ENCODE measurements around the gene STK40. TPM values are rescaled to one million over a fixed set of nuclear protein-coding genes. Genes with fewer than 3 reads are reported as not detected.

Gene STK40, protein sequence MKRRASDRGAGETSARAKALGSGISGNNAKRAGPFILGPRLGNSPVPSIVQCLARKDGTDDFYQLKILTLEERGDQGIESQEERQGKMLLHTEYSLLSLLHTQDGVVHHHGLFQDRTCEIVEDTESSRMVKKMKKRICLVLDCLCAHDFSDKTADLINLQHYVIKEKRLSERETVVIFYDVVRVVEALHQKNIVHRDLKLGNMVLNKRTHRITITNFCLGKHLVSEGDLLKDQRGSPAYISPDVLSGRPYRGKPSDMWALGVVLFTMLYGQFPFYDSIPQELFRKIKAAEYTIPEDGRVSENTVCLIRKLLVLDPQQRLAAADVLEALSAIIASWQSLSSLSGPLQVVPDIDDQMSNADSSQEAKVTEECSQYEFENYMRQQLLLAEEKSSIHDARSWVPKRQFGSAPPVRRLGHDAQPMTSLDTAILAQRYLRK
- 100 to 1,000 TPM in 1 of 2 donors, 10 to 100 TPM in 1; 30.8 to 111 TPM for total RNA-seq

DNA sequence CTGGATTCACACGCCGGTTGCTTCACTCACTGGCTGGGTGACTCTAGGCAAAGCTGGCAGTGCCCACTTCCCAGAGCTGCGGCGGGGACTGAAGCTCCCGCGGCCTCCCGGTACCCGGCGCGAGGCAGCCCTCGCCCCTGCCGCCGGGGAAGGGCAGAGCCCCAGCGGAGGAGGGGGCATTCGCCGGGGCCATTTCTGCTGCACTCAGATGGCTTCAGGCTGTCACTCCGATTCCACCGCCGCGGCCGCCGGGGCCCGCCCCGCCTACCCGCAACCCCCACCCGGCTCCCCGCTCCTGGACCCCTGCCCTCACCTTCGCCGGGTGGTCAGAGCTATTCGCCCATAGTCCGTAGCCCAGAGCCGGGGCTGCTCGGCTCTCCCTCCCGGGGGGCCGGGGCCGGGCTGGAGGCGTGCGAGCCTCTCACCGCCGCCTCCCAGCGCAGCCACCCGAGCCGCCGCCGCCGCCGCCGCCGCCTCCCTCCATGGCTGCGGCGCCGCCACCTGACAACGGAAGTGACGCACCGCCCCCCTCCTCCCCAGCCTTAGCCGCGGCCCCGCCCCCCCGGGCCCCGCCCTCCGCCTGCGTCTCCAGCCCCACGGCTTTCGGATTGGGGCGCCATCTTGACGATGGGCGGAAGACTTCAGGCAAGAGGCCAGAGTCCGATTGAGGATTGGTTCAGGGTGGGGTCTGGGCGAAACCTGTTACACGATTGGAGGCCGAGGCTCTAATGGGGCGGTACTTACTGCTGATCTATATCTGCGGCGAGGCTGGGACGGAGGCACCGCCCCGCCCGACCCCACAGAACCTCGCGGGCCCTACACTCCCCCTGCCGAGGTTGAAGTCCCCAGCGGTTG lies at the start of gene STK40:
Gene STK40 (minus strand): TSS at position 515 of the 855 bp plus-strand sequence. CDS start 24,592 bp downstream, outside the sequence.
- intact Hi-C loops (cut with DNase I): loop anchor here (5.0 kb wide), 1 partner anchor 228 kb away; the partner anchor contains the start of gene MAP7D1
- peak; percentile 99 for DNase-seq (ENCODE audit: low spot score)
- peaks cover 19% of the 10 kb centered on the region for H3K4me1 ChIP-seq (replicated peaks)
- TF ChIP-seq, protein P1, sequence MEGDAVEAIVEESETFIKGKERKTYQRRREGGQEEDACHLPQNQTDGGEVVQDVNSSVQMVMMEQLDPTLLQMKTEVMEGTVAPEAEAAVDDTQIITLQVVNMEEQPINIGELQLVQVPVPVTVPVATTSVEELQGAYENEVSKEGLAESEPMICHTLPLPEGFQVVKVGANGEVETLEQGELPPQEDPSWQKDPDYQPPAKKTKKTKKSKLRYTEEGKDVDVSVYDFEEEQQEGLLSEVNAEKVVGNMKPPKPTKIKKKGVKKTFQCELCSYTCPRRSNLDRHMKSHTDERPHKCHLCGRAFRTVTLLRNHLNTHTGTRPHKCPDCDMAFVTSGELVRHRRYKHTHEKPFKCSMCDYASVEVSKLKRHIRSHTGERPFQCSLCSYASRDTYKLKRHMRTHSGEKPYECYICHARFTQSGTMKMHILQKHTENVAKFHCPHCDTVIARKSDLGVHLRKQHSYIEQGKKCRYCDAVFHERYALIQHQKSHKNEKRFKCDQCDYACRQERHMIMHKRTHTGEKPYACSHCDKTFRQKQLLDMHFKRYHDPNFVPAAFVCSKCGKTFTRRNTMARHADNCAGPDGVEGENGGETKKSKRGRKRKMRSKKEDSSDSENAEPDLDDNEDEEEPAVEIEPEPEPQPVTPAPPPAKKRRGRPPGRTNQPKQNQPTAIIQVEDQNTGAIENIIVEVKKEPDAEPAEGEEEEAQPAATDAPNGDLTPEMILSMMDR (IDR thresholded peaks at IDR 0.05): no peak
- TF ChIP-seq POLR2AphosphoS5 (IDR thresholded peaks at IDR 0.05) (peak; percentile 88), POLR2A (IDR thresholded peaks at IDR 0.05) (peak; percentile 97)
- H3K4me3 ChIP-seq: peak within 1 kb of the TSS; percentile 81 to 96
- no peaks in the 10 kb centered on the region for H3K27me3 ChIP-seq (replicated peaks; ENCODE audit: insufficient read depth)
- no peaks in the 10 kb centered on the region for H3K9me3 ChIP-seq
- no peaks in the 10 kb centered on the region for H3K36me3 ChIP-seq
- under 1% methylated on average over 72 of the region's 82 CpGs for WGBS
- H3K27ac ChIP-seq: peak within 1 kb of the TSS; percentile 98 to 99

DNA sequence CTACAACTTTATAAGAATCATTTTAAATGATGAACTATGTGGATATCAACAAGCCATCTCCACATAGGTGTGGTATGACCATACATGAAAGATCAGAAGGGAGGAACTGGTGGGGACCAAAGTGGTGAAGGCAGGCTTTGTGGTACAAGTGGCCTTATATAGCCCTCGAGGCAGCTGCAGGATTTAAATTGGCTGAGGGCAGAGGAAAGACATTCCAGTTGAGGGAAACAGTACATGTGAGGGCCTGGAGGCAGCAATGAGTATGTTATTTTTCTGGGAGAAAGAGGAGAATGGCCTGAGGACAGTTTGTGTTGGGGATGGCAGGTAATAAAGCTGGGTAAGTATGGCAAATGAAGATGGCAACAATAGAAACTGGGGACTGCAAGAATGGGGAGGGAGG lies 47.4 kb upstream of the STK40 start:
- 52% methylated on average over 1 of the region's 1 CpG for WGBS
- TF ChIP-seq POLR2A (IDR thresholded peaks at IDR 0.05) (no peak), POLR2AphosphoS5 (IDR thresholded peaks at IDR 0.05) (no peak)
- TF ChIP-seq, protein P1 (IDR thresholded peaks at IDR 0.05): no peak
- intact Hi-C loops (cut with DNase I): no loop called here
- no peak for DNase-seq (ENCODE audit: low spot score)
- Histone ChIP-seq H3K4me3 (no peak overlapping the region), H3K27ac (no peak overlapping the region), H3K4me1 (replicated peaks) (no peaks in the 10 kb centered on the region), H3K27me3 (replicated peaks; ENCODE audit: insufficient read depth) (no peaks in the 10 kb centered on the region), H3K36me3 (no peaks in the 10 kb centered on the region), H3K9me3 (no peaks in the 10 kb centered on the region)

DNA sequence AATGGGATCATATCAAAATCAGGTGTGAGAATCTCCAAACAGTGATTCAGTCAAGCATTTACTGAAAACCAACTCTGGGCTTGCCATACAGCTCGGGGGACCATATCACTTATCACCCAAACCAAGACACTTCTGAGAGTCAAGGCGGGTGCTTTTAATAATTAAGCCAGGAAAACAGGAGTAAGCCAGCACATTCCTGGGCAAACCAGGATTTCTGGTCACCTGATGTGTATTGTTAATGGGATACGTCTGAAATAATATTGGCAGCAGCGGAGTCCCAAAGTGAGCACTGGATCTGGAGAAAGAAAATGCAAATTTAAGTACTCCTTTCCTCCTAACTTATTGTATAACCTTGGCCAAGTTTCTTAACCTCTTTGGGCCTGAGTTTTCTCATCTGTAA lies 46.9 kb upstream of the STK40 start:
- no peaks in the 10 kb centered on the region for H3K4me1 ChIP-seq (replicated peaks)
- no peak overlapping the region for H3K4me3 ChIP-seq
- no peak overlapping the region for H3K27ac ChIP-seq
- no peaks in the 10 kb centered on the region for H3K9me3 ChIP-seq
- H3K36me3 ChIP-seq: no peaks in the 10 kb centered on the region
- 32% methylated on average over 4 of the region's 4 CpGs for WGBS
- intact Hi-C loops (cut with DNase I): no loop called here
- TF ChIP-seq, protein P1 (IDR thresholded peaks at IDR 0.05): no peak
- peak; percentile 22 for TF ChIP-seq POLR2AphosphoS5 (IDR thresholded peaks at IDR 0.05)
- no peaks in the 10 kb centered on the region for H3K27me3 ChIP-seq (replicated peaks; ENCODE audit: insufficient read depth)
- no peak for DNase-seq (ENCODE audit: low spot score)

DNA sequence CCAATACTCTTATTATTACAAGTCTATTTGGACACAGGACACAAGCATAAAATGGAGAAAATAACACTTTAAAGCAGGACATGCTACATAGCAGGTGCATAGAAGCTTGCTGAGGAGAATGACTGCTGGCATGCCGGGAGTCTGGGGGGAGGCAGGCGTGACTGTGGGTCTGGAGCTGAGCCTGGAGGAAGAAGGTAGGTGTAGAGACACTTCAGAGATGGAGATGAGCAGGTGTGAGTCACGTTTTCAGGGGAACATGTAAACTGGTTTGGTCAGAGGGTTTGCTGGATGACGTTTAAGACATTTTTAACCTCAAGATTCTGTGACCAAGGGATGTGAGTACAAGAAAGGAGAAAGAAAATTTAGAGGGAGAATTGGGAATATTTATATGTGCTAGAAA lies 40.1 kb upstream of the STK40 start:
- WGBS: 60% methylated on average over 4 of the region's 4 CpGs
- H3K9me3 ChIP-seq: no peaks in the 10 kb centered on the region
- TF ChIP-seq POLR2AphosphoS5 (IDR thresholded peaks at IDR 0.05): no peak
- TF ChIP-seq, protein P1 (IDR thresholded peaks at IDR 0.05): no peak
- TF ChIP-seq POLR2A (IDR thresholded peaks at IDR 0.05): no peak
- intact Hi-C loops (cut with DNase I): loop anchor here (10.0 kb wide), 1 partner anchor 281 kb away; the partner anchor contains the start of gene TRAPPC3
- H3K36me3 ChIP-seq: no peaks in the 10 kb centered on the region
- no peaks in the 10 kb centered on the region for H3K27me3 ChIP-seq (replicated peaks; ENCODE audit: insufficient read depth)
- H3K4me3 ChIP-seq: no peak overlapping the region
- H3K27ac ChIP-seq: no peak overlapping the region
- DNase-seq (ENCODE audit: low spot score): no peak
- H3K4me1 ChIP-seq (replicated peaks): no peaks in the 10 kb centered on the region
